Right hindlimb (tissue), 1 donor: Measurements from ENCODE around the gene SLC2A10.
A peak's percentile ranks its signal among the peaks of the same experiment; 100 is the strongest.

ENCODE experiments used
- DNase-seq: peaks from one replicate; pipeline ENCODE4 v3.0.0-alpha.2; 2018

SLC2A10 gene

DNA sequence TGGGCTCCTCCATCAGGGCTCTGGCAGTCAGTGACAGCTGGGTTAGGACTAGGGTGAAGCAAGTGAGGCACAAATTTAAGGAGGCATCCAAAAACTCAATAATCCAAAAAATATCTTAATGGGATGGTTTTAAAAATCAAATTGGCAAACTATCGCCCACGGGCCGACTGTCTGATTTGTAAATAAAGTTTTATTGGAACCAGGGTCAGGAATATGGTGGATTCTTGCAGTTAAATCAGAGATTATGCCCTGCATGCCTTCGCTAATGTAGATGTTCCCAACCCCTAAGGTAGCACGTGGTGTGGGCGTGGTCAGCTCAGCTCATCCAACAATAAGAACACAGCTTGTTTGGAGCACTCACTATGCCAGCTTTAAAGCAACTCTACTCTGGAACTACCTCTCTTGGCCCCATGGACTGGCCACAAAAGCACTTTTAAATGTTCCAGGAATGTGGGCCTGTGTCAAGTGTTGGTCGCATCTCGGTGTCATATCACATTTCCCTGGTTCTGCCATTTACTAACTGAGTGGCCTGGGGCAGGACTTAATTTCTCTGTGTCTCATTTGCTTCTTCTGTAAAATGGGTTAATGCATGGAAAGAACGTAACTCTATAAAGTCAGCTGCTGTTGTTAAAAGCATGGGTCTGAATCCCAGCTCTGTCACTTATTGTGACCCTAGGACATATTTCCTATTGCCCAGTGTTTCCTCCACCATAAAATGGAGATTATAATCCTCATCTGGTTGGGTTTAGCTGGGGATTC lies 27.2 kb upstream of the SLC2A10 start:
- no peak for DNase-seq

DNA sequence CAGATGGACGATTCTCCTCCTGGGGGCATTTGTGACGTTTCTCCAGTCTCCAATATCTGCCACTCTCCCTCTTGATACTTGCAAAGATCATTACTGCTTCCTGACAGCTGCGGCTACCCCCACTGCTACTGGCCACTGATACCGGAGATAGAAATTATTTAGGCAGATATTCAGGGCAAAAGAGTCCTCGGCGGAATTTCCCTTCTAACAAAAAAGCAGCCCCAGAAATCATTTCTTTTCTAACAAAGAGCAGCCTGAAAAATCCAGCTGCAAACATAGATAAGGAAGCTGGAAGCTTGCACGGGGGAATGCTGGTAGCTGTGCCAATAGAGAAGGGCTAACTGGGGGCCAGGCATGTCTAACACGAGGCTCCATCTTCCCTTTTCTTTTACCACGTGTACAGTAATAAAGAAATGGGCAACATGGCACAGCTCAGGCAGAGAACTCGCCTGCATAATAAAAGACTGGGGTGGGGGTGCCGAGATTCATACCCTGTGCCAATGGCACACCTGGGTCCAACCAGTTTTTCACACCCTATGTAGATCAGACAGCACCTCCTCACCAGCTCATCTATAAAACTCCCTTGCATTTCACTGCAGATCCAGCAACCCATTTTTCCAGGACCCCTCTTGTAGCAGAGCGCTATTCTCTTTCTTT lies 26.3 kb upstream of the SLC2A10 start:
- no peak for DNase-seq

GRCh38 chr20:46683668-46683938 lies 25.8 kb upstream of the SLC2A10 start:
- DNase-seq = no peak

- peak; percentile 79 for DNase-seq
Observed at GRCh38 chr20:46683939-46684750, 25.3 kb upstream of the SLC2A10 start.

DNA sequence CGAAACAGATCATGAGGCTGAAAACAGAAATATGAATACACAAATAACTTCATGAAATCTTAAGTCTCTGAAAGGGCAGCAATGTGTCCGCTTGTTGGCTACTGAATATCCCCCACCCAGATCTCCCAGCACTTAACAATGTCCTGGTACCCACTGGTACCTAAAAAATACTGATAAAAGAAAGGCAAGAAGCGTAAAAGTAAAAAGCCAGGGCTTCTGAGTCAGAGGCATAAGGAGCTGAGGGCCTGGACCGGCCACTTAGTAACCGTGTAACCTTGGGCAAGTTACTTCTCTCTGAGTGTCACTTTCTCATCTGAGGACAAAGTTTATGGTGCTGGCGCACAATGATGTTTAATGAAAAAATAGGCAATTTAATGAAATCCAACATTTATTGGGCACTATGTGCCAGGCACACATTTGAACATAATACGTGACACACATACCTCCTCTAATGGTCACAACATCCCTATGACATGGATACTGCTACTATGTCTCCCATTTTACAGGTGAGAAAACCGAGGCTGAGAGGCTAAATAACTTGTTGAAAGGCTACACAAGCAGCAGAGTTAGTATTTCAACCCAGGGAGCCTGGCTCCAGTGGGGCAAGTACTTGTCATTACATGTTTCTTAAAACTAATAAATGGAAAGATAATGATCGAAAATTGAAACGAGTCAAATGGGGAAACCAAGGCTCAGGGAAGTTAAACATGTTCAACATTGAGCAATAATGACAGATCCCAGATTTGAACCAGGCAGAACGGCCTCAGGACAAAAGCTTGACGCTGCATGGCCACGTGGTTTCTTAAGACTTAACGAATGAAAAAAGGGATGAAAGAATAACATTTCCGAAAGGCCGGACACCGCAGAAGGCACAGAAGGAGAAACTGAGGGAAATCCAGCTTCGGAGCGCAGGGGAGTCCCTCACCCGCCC lies 21.0 kb upstream of the SLC2A10 start:
- DNase-seq = no peak

GRCh38 chr20:46689082-46689753 lies 20.2 kb upstream of the SLC2A10 start, which contains the start of gene TP53RK:
TP53RK (minus strand) TSS chr20:46689444; CDS start chr20:46689414, 30 bp downstream.
- DNase-seq = peak; percentile 99

DNA sequence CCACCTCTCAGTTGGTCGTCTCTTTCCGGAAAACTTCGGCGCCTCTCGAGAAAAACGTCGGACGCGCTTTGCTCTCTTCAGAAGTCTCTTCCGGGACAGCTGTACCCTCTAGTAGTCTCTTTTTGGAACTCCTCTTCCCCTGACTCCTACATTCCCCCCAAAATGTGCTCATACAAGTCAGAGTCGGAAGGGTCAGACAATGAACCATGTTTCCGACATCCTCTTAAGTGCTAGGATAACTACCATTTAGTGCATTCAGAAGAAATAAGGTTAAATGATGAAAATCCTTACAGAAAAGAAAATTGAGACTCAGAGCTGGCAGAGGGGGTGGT lies 19.7 kb upstream of the SLC2A10 start:
- no peak for DNase-seq

DNA sequence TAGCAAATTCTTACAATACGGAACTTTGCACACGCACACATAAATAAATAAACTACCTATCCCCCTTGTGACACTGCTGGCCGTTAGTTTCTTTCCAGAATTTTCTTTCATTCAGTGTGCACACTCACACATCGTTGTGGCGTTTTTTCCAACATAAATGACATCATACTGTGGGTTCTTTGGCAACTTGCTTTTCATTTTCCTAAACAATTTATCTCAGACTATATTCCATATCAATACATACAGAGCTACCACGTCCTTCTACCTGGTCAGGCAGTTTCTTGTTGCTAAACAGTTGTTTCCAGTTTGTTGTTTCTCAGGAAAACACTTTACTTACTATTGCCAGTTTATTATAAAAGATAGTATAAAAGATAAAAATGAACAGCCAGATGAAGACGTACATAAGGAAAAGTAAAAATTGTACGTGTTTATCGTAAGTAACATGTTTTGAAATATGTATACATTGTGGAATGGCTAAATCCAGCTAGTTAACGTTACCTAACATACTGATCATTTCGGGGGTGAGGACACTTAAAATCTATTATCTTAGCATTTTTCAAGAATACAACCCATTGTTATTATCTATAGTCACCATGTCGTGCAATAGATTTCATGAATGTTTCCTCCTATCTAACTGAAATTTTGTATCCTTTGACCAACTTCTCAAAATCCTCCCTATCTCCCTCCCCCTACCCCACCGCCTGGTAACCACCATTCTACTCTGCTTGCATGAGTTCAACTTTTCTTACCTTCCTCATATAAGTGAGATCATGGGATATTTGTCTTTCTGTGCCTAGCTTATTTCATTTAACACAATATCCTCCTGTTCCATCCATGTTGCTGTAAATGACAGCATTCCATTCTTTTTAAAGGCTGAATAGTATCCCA lies 19.0 kb upstream of the SLC2A10 start:
- no peak for DNase-seq

GRCh38 chr20:46691196-46691595 lies 18.3 kb upstream of the SLC2A10 start:
- no peak for DNase-seq

DNA sequence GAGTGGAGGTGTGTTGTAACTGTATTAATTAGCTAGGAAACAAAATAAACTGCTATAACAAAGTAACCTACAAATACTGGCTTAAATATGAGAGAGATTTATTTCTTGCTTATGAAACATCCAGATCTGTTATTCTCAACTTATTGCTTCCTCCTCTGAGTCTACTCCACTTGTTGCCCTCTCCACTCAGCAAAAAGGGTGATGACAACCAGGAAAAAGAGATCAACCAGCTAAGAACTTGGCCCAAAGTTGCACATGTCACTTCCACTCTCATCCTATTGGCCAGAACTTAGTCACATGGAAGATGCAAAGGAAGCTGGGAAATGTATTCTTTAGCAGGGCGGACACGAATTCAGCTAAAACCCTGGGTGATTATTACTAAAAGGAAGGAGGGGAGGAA lies 15.0 kb upstream of the SLC2A10 start:
- no peak for DNase-seq

DNA sequence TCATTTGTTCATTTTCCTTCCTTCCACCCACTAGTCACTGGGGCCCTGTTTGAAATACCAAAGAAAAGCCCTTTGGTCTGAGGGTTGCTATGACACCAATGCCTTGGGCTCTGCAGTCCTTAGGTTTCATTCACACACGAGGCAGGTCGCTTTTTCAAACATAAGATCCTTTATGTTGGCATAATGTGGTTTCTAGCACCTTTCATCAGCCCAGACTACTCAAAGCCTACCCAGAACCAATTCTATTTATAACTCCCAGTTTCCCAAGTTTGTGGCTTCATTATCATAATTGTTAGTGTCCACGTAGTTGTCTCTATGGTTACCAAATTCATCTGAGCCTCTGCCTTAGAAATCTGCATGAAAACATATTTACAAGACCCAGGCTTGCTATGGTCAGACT lies 13.6 kb upstream of the SLC2A10 start:
- no peak for DNase-seq

DNA sequence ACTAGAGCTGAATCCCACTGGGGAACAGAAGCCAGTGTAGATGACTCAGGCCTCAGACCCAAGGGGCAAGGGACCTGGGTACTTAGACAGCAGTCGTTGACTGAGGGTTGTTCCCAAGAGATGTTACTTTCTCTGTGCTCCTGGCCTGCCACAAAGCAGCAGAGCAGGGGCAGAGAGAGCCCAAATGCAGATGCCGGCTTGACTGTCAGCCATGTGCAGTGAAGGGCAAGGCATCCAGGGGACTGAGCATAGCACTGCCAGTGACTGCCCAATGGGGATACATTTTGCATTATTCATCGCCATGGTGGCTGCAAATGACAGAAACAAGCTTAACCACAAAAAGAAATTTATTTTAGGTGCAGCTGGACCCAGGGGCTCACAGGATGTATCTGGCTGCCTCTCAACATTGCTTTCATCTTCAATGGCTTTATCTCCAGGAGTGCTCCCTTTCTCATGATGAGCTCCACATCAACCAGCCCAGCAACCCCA lies 12.6 kb upstream of the SLC2A10 start:
- DNase-seq = no peak

DNA sequence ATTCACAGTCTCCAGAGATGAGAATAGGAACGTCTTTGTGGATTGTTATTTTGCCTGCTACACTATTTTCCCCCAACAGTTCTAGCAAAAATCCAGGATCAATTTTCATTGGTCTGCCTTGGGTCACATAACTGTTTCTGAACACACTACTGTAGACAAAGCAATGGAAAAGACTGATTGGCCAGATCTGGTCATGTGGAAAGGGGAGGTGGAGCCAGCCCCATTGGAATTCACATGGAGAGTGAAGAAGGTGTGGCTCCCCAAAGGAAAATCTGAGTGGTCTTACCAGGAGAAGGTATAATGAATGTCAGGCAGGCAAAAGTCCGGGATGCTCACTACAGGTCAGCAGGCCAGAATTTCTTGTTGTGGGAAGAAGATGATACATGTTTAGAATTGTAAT lies 10.7 kb upstream of the SLC2A10 start:
- DNase-seq = no peak

- DNase-seq = no peak
Observed at GRCh38 chr20:46699651-46700359, 9.6 kb upstream of the SLC2A10 start.

DNA sequence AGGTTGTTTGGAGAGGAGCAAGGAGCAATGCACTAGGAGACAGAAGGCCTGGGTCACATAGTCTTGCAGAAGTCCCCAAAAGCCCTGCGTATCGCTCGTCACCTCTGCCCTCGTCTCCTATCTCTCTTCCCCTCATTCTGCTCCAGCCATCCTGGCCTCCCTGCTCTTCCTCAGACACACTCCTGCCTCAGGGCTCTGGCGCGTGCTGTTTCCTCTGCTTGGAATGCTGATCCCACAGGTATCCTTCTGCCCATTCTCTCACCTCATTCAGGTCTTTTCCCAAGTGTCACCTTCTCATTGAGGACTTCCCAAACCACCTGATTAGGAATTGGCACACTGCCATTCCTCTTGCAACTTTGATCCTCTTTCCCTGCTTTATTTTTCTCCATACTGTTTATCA lies 9.0 kb upstream of the SLC2A10 start:
- no peak for DNase-seq

- DNase-seq = no peak
Observed at GRCh38 chr20:46701057-46701456, 8.4 kb upstream of the SLC2A10 start.

DNA sequence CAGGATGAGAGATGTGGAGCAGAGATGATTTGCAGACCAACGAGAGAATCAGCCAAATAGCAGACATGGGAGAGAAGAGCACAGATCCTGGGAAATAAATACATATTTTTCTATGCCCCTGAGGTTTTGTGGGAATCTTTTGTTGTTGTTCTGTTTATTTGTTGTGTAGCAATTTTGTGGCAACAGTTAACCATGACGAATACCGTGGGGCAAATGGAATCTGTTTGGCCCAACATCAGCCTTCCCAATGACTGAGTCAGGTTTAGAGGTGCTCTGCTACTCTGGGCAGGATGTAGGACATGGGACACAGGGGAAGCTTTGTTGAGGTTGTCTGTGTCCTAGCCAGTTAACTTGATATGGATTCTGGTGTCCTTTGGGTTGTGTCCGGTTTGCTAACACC lies 7.9 kb upstream of the SLC2A10 start:
- DNase-seq = no peak

GRCh38 chr20:46701986-46702385 lies 7.5 kb upstream of the SLC2A10 start:
- no peak for DNase-seq

- no peak for DNase-seq
Observed at GRCh38 chr20:46702447-46703203, 6.8 kb upstream of the SLC2A10 start.

GRCh38 chr20:46703435-46703834 lies 6.0 kb upstream of the SLC2A10 start:
- no peak for DNase-seq
